ENCODE data around the gene PRUNE2. TPM values are rescaled to one million over a fixed set of nuclear protein-coding genes. Genes with fewer than 3 reads are reported as not detected.

The PRUNE2 gene
- total and polyA plus RNA-seq, 4 donors, result 38.1 to 558 (median 198) TPM

DNA sequence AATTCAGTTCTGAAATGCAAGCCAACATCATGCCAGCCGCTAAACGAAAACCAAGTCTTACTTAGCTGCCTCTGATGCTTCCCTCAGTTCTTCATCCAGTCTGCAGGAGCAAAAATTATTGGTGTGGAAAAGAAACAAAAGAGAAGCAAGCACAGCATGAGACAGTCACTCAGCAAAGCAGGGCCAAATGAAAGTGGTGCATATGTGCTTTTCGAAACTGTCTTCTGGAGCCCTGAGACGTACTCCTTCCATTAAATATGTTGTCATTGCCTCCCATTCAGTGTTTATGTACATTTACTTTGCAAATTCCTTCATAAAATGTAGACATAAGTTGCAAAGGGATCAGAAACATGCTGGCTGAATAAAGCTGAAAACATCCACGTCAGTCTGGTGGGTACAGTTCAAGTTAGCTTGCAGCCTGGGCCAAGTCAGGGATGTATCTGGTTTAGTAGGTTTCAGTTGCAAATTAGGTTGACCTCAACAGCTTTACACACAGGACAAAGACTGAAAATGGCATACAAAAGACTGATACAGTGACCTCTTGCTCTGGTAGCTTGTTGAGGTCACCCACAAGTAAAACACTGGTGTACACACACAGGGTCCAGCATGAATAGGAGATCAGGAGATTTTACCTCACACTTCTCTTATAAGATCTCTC is 281.4 kb downstream of the PRUNE2 start:
- H3K27ac ChIP-seq (ENCODE audit: low read depth in 1 of 2, low read length in 2 of 2), result no peak overlapping the region
- intact Hi-C loops (cut with DNase I), result no loop called here
- H3K9me3 ChIP-seq (ENCODE audit: control insufficient read depth, low read length), result no peaks in the 10 kb centered on the region
- DNase-seq, result no peak
- H3K4me1 ChIP-seq (ENCODE audit: control insufficient read depth in 1 of 2, insufficient read depth in 2 of 2, low read length in 2 of 2), result peaks cover 0 to 4% of the 10 kb centered on the region in 2 donors
- no peak overlapping the region for H3K4me3 ChIP-seq (ENCODE audit: low read length in 2 of 2)
- peaks cover 3 to 5% of the 10 kb centered on the region in 2 donors for H3K36me3 ChIP-seq (ENCODE audit: control insufficient read depth in 1 of 2, insufficient read depth in 2 of 2, low read length in 1 of 2)
- WGBS, 2 donors, result 87 to 89% methylated on average over 5 of the region's 5 CpGs
- no peak for ATAC-seq (ENCODE audit: low FRiP score)
- H3K27me3 ChIP-seq (ENCODE audit: control insufficient read depth in 1 of 2, insufficient read depth in 2 of 2, low read length in 1 of 2), result no peaks in the 10 kb centered on the region

DNA sequence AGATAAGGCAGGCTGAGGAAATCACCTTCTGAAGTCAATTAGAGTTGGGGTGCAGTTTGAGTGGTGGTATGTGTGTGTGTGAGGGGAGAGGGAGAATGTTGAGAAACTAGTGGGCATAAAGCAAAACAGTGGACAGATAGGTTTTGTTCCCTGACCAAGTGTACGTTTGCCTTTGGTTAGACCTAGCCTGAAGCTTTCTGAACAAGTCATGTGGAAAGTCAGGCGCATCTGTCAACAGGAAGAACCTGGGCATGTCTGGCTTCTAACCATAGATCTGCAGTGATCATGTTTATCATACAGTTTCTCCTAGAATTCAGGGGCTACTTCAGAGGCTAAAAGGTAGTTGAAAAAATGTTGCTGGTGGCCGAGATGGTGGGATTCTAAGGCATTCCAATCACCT is 284.9 kb downstream of the PRUNE2 start:
- intact Hi-C loops (cut with DNase I), result no loop called here
- no peak overlapping the region for H3K4me3 ChIP-seq (ENCODE audit: low read length in 2 of 2)
- peaks cover 3% of the 10 kb centered on the region in 2 donors for H3K36me3 ChIP-seq (ENCODE audit: control insufficient read depth in 1 of 2, insufficient read depth in 2 of 2, low read length in 1 of 2)
- 73 to 76% methylated on average over 3 of the region's 3 CpGs for WGBS, 2 donors
- H3K27me3 ChIP-seq (ENCODE audit: control insufficient read depth in 1 of 2, insufficient read depth in 2 of 2, low read length in 1 of 2), result no peaks in the 10 kb centered on the region
- no peak for DNase-seq
- H3K4me1 ChIP-seq (ENCODE audit: control insufficient read depth in 1 of 2, insufficient read depth in 2 of 2, low read length in 2 of 2), result peaks cover 4 to 7% of the 10 kb centered on the region in 2 donors
- no peaks in the 10 kb centered on the region for H3K9me3 ChIP-seq (ENCODE audit: control insufficient read depth, low read length)
- no peak for ATAC-seq (ENCODE audit: low FRiP score)
- no peak overlapping the region for H3K27ac ChIP-seq (ENCODE audit: low read depth in 1 of 2, low read length in 2 of 2)

DNA sequence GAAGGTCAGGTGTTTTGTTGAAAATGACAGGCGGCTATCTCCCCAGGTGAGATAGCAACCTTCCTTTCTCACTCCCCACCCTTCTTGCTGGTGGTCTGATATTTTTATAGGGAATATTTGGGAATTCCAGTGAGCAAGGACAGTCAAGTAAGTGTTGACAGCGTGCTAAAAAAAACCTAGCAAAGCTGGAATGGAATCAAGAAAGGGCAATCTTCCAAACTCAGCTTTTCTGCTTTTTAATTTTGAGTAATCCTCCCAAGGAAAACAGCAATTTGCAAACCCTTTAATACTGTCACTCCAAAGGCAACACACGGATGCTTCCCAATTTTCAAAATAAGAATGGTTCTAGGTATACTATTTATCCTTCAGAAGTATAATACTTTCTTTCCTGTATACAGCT is 285.3 kb downstream of the PRUNE2 start:
- no peaks in the 10 kb centered on the region for H3K27me3 ChIP-seq (ENCODE audit: control insufficient read depth in 1 of 2, insufficient read depth in 2 of 2, low read length in 1 of 2)

DNA sequence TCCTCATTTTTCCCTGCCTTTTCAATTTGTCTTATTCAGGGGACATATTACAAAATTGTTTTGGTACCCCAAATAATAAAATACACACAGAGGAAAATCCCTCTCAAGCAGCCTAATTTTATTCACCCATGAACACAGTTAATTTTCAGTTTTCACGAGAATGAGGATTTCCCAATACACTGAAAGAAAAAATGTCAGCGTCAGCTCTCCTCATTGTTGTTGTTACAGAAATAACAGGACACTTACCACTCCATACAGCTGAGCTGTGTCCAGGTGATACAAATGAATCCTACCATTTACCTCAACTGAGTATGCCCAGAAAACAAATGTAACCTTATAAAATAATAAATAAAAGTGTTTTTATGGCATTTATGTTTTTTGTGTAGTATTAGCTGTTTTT is 286.3 kb downstream of the PRUNE2 start:
- WGBS, 2 donors, result 31 to 49% methylated on average over 2 of the region's 2 CpGs
- DNase-seq, result no peak
- Histone ChIP-seq H3K4me1 (ENCODE audit: control insufficient read depth in 1 of 2, insufficient read depth in 2 of 2, low read length in 2 of 2) (peaks cover 4 to 7% of the 10 kb centered on the region in 2 donors), H3K9me3 (ENCODE audit: control insufficient read depth, low read length) (no peaks in the 10 kb centered on the region), H3K27ac (ENCODE audit: low read depth in 1 of 2, low read length in 2 of 2) (no peak overlapping the region), H3K27me3 (ENCODE audit: control insufficient read depth in 1 of 2, insufficient read depth in 2 of 2, low read length in 1 of 2) (no peaks in the 10 kb centered on the region), H3K36me3 (ENCODE audit: control insufficient read depth in 1 of 2, insufficient read depth in 2 of 2, low read length in 1 of 2) (peaks cover 0 to 3% of the 10 kb centered on the region in 2 donors), H3K4me3 (ENCODE audit: low read length in 2 of 2) (no peak overlapping the region)
- no peak for ATAC-seq (ENCODE audit: low FRiP score)
- intact Hi-C loops (cut with DNase I), result no loop called here

More for the DNA sequence above, 285.3 kb downstream of the PRUNE2 start:
- Histone ChIP-seq H3K4me1 (ENCODE audit: control insufficient read depth in 1 of 2, insufficient read depth in 2 of 2, low read length in 2 of 2) (peaks cover 4 to 7% of the 10 kb centered on the region in 2 donors), H3K4me3 (ENCODE audit: low read length in 2 of 2) (no peak overlapping the region), H3K27ac (ENCODE audit: low read depth in 1 of 2, low read length in 2 of 2) (no peak overlapping the region), H3K36me3 (ENCODE audit: control insufficient read depth in 1 of 2, insufficient read depth in 2 of 2, low read length in 1 of 2) (peaks cover 3% of the 10 kb centered on the region in 2 donors), H3K9me3 (ENCODE audit: control insufficient read depth, low read length) (no peaks in the 10 kb centered on the region)
- WGBS, 2 donors, result 33 to 39% methylated on average over 3 of the region's 3 CpGs
- intact Hi-C loops (cut with DNase I), result no loop called here
- no peak for DNase-seq
- no peak for ATAC-seq (ENCODE audit: low FRiP score)

DNA sequence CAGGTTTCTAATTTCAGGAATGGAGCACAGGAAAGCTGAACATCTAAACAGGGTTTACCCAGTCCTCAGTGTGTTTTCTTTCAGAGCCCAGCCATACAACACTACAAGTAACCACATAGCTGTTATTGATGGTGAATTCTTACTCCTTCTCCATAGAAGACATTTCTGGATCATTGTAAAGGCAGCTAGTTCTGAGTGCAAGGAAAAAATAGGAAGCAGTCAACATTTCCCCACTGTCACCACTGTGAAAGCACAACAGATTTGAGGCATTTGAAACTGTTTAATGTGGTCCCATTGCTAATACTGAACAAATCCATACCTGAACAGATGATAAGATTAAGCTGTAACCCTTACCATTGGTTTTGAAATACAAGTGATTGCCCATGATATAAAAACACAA is 286.7 kb downstream of the PRUNE2 start:
- no peaks in the 10 kb centered on the region for H3K27me3 ChIP-seq (ENCODE audit: control insufficient read depth in 1 of 2, insufficient read depth in 2 of 2, low read length in 1 of 2)
- intact Hi-C loops (cut with DNase I), result no loop called here
- DNase-seq (no peak), ATAC-seq (ENCODE audit: low FRiP score) (peak; percentile 51)
- no peaks in the 10 kb centered on the region for H3K36me3 ChIP-seq (ENCODE audit: control insufficient read depth in 1 of 2, insufficient read depth in 2 of 2, low read length in 1 of 2)
- no peak overlapping the region for H3K4me3 ChIP-seq (ENCODE audit: low read length in 2 of 2)
- H3K9me3 ChIP-seq (ENCODE audit: control insufficient read depth, low read length), result no peaks in the 10 kb centered on the region
- H3K27ac ChIP-seq (ENCODE audit: low read depth in 1 of 2, low read length in 2 of 2), result no peak overlapping the region
- peaks cover 4 to 7% of the 10 kb centered on the region in 2 donors for H3K4me1 ChIP-seq (ENCODE audit: control insufficient read depth in 1 of 2, insufficient read depth in 2 of 2, low read length in 2 of 2)

DNA sequence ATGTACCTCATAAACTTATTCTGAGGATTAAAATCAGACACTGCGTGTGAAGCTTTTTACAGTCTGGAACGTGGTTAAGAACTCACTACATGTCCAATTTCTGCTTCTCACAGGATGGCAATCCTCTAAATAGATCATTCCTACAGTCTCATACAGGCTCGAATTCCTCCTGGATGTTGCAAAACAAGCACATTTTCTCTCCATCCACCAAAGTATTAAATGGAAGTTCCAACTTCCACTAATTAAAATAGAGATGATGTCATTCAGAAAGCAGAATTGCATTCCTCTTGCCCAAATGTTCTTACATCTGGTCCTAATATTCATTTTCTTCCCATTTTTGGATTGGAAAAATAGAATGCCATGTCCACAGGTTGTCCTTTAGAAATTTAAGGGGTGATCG is 287.2 kb downstream of the PRUNE2 start:
- Histone ChIP-seq H3K4me1 (ENCODE audit: control insufficient read depth in 1 of 2, insufficient read depth in 2 of 2, low read length in 2 of 2) (peaks cover 4 to 7% of the 10 kb centered on the region in 2 donors), H3K27me3 (ENCODE audit: control insufficient read depth in 1 of 2, insufficient read depth in 2 of 2, low read length in 1 of 2) (no peaks in the 10 kb centered on the region), H3K9me3 (ENCODE audit: control insufficient read depth, low read length) (no peaks in the 10 kb centered on the region), H3K36me3 (ENCODE audit: control insufficient read depth in 1 of 2, insufficient read depth in 2 of 2, low read length in 1 of 2) (no peaks in the 10 kb centered on the region), H3K27ac (ENCODE audit: low read depth in 1 of 2, low read length in 2 of 2) (no peak overlapping the region), H3K4me3 (ENCODE audit: low read length in 2 of 2) (no peak overlapping the region)
- 18 to 27% methylated on average over 4 of the region's 4 CpGs for WGBS, 2 donors
- ATAC-seq (ENCODE audit: low FRiP score), result peak; percentile 48
- intact Hi-C loops (cut with DNase I), result no loop called here
- DNase-seq, result no peak

DNA sequence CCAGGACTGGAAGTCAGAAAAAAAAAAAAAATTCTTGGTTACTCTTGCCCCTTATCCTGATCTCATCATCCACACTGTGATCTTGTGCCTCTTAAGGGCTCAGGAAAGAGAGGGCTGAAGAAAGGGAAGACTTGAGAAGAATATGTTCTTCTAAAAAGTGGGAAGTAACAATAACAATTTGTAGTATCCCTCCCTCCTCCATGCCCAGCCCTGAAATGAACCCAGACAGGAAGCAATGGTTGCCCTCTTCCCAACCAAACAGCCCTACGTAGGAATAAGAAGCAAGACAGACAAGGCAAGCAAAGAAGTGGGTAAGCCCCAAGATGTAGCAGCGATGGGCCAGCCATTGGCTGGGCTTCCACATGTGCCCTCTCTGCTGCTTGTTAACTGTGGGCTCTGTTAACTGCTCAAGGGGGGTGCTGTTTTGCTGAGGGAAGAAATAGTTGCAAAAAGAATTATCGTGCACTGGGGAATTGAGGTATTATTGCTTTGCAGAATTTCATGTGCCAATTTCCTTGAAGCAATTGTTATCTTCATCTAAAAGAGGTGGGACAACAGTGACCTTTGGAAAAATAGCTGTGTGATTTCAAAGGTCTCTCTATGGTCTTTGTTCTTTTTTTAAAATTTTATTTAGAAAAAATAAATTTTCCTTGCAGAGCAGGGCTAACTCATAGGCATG is 288.3 kb downstream of the PRUNE2 start:
- Histone ChIP-seq H3K27me3 (ENCODE audit: control insufficient read depth in 1 of 2, insufficient read depth in 2 of 2, low read length in 1 of 2) (no peaks in the 10 kb centered on the region), H3K9me3 (ENCODE audit: control insufficient read depth, low read length) (no peaks in the 10 kb centered on the region), H3K4me1 (ENCODE audit: control insufficient read depth in 1 of 2, insufficient read depth in 2 of 2, low read length in 2 of 2) (peaks cover 4 to 7% of the 10 kb centered on the region in 2 donors), H3K36me3 (ENCODE audit: control insufficient read depth in 1 of 2, insufficient read depth in 2 of 2, low read length in 1 of 2) (peaks cover 0 to 2% of the 10 kb centered on the region in 2 donors), H3K27ac (ENCODE audit: low read depth in 1 of 2, low read length in 2 of 2) (no peak overlapping the region), H3K4me3 (ENCODE audit: low read length in 2 of 2) (no peak overlapping the region)
- ATAC-seq (ENCODE audit: low FRiP score), result no peak
- WGBS, 2 donors, result 82 to 95% methylated on average over 3 of the region's 3 CpGs
- DNase-seq, result no peak
- intact Hi-C loops (cut with DNase I), result no loop called here

DNA sequence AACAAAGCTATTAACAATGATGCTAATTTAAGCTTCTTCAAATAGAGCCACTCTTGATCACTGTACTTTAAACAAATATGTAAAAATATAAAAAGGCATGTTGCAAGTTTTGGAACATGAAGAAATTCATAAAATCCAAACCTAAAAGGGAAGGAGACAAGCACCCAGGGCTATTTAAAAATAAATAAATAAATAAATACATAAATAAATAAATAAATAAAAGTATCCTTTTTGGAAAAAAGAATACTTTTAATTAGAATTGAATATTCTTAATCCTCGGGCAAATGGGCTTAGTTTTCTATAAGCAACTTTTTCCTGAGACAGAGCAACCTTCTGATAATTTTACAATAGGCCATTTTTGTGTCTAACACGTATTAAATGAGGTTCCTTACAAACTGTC is 289.1 kb downstream of the PRUNE2 start:
- peaks cover 4 to 6% of the 10 kb centered on the region in 2 donors for H3K4me1 ChIP-seq (ENCODE audit: control insufficient read depth in 1 of 2, insufficient read depth in 2 of 2, low read length in 2 of 2)
- DNase-seq (no peak), ATAC-seq (ENCODE audit: low FRiP score) (no peak)
- intact Hi-C loops (cut with DNase I), result no loop called here
- no peak overlapping the region for H3K4me3 ChIP-seq (ENCODE audit: low read length in 2 of 2)
- H3K27ac ChIP-seq (ENCODE audit: low read depth in 1 of 2, low read length in 2 of 2), result no peak overlapping the region
- WGBS, 2 donors, result 96% methylated on average over 2 of the region's 2 CpGs
- no peaks in the 10 kb centered on the region for H3K27me3 ChIP-seq (ENCODE audit: control insufficient read depth in 1 of 2, insufficient read depth in 2 of 2, low read length in 1 of 2)
- H3K36me3 ChIP-seq (ENCODE audit: control insufficient read depth in 1 of 2, insufficient read depth in 2 of 2, low read length in 1 of 2), result peaks cover 0 to 4% of the 10 kb centered on the region in 2 donors
- H3K9me3 ChIP-seq (ENCODE audit: control insufficient read depth, low read length), result no peaks in the 10 kb centered on the region

DNA sequence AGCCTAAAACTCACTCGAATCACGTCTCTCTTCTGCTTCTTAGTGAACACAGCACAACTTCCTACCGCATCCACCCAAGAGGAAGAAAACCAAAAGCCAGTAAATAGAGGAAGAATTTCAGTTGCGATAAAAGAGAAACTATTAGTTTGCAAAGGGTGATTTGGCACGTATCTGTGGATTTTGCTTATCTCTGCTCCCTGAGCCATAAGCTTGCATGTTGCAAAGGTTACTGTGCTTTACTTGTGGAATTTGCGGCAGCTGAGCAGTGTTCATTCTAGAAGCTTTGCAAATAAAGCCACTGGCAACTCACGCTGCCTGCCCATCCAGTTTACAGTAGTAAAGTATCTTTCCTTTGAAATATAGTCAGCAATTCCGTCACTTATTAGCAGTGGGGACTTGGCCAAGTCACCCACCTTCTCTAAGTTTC is 290.7 kb downstream of the PRUNE2 start:
- 73 to 75% methylated on average over 8 of the region's 8 CpGs for WGBS, 2 donors
- H3K9me3 ChIP-seq (ENCODE audit: control insufficient read depth, low read length), result no peaks in the 10 kb centered on the region
- H3K4me3 ChIP-seq (ENCODE audit: low read length in 2 of 2), result no peak overlapping the region
- no peak overlapping the region for H3K27ac ChIP-seq (ENCODE audit: low read depth in 1 of 2, low read length in 2 of 2)
- no peak for ATAC-seq (ENCODE audit: low FRiP score)
- intact Hi-C loops (cut with DNase I), result no loop called here
- H3K27me3 ChIP-seq (ENCODE audit: control insufficient read depth in 1 of 2, insufficient read depth in 2 of 2, low read length in 1 of 2), result no peaks in the 10 kb centered on the region
- DNase-seq, result no peak
- H3K4me1 ChIP-seq (ENCODE audit: control insufficient read depth in 1 of 2, insufficient read depth in 2 of 2, low read length in 2 of 2), result peaks cover 3 to 4% of the 10 kb centered on the region in 2 donors
- peaks cover 0 to 4% of the 10 kb centered on the region in 2 donors for H3K36me3 ChIP-seq (ENCODE audit: control insufficient read depth in 1 of 2, insufficient read depth in 2 of 2, low read length in 1 of 2)
